GM19023 (cell line): Measurements from ENCODE around the gene CHCHD6.

ENCODE experiments used
- ATAC-seq: cut with Tn5 transposase; IDR thresholded peaks from one replicate; pipeline ENCODE4 v1.9.1; 2021; ENCODE audit warnings: mild to moderate bottlenecking, moderate library complexity; ENCODE audit not compliant: unreplicated experiment

The CHCHD6 gene

DNA sequence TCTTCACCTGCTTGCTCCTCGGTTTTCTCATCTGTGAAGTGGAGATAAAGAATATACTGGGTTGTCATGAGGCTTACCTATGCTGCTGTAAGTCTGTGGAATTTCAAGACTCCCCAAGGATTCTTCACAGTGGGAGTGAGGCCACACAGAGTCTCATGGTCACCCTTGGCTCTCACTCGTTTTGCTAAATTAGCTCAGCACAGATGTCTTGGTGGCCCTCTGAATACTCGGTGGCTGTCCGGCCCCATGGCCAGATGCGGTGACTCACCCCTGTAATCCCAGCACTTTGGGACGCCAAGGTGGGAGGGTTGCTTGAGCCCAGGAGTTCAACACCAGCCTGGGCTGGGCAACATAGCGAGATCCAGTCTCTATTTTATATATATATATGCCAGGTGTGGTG lies 5.0 kb upstream of the CHCHD6 start:
- no peak for ATAC-seq

DNA sequence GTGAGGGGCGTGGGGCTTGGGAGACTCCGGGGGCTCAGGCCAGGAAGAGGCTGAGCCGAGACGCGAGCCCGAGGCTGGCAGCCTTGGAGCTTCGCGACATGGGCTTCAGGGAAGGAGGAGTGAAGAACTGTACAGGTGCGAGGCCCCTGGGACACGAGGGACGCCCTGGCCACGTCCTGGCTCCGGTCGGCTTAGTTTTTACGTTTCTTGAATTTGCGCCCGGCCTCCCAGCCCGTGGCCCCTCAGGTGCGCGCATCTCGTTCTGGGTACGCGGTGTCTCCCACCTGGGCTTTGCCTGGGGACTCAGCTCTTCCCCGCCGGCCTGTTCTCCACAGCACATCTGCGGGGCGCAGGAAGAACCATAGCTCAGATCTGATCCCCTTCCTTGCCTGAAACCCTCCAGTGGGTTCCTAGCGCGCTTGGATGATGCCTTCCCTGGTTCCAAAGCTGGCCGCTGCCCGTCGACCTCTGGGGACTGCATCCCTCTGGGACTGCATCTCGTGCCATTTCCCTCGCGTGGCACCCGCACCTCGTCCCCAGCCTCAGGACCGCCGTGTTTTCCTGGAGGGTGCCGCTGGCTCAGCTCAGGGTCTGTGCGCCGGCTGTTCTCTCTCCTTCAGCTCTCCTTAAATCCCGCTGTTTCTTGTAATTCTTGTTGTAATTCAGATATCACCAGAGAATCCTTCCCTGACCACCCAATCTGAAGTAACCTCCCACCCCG lies 614 bp downstream of the CHCHD6 start:
- ATAC-seq: peak; percentile 21

DNA sequence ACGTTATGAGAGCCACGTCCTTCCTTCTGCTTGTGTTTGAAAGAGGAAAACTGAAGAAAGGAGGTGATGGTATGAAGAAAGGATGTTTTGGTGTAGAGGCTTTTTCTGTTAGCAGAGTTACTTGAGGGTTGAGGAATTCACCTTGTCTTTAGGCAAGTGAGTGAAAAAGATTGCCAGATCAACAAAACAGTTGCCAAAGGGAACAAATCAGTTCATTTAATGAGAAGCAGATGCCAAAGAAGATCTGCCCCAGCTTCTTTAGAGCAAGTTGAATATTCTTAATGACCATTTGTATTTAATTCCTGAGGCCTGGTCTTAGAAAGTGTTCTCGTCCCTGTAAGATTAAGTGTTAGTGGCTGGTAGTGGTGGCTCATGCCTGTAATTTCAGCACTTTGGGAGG lies 2.6 kb downstream of the CHCHD6 start:
- no peak for ATAC-seq

DNA sequence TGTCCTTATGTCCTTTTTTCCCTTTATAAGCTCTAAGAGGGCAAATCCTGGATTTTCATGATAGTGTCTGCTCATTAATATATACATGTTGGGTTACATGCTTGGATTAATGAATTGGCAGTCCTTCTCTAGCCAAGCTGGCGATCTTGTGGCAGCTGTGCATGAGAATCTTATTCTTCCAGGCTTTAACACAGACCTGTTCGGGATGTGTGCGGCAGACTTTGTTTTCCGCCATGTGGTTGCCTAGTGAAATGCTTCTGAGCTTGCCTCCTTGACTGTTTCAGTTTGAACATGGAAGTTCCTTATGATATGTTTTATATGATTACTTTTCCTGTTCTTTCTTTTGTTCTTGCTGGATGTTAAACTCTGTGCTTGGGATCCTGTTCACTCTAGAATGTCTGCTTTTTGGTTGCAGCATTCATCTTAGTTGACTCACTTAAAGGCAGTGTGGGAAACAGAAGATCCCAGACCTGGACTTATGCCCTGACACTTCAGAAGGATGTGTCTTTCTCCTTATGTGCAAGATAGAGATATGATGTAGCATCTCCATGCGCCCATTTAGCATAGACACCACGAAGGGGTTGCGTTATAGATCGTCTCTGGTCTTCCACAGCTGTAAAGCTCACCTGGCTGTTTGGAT lies 7.2 kb downstream of the CHCHD6 start:
- ATAC-seq: no peak

DNA sequence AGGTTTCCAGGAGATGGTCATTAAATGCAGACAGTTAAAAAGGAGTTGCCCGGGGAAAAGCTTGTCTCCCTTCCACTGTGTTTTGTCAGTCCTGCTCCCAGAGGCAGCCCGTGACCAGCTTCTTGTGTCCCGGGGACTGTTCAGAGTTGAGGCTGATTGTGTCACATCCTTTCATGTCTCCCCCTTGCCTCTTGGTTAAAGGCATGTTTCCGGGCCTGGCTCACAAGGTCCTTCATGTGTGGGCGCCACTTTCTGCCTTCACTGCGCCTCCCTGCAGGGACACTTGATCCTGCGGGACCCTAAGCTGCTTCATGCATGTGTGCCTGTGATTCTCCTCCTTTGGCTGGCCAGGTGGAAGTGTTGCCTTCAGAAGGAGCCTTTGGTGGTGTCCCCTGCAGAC lies 9.2 kb downstream of the CHCHD6 start:
- ATAC-seq: no peak

DNA sequence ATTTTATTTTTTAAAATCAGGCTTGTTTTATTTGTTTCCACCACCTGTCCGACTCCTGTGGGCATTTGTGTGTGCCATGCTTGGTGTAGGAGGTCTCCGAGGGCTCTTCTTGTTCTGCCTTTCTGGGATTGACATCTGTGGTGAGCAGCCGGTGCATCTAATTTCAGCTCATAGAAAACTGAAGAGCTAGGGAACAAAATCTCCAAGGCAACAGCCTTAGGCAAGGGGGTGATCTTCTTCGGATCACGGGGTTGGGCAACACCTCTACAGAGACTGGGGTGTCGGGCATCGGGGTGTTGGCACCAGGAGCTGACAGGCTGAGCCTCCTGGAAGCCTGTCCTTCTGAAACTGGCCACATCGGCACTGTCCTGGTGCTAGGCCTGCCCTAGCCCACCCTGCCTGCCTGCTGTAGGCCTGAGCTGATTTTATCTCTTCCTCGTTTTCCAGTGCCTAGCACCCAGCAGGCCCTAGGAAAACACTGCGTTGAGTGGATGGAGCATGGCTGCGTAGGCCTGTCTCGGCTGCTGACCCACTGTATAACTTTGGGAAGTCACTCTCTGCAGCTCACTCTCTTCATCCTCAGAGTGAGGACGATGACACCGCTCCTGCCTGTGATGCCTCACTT lies 10.3 kb downstream of the CHCHD6 start:
- no peak for ATAC-seq

DNA sequence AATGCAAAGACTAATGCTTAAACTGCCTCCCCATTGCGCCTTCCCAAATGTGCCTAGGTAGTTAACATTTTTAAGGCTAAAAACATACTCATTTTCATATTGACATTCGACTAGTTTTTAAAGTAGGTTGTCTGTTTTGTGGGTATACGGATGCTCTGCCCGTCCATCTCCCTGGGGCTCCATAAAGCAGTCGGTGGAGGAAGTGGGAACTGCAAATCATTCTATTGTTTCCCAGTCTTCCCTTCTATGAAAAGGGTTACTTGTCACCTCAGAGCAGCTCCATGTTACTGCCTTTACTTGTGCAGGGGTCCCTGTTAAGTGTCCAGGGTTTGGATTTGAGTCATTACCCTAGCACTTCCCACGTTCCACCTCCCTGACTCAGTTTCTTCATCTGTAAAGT lies 10.9 kb downstream of the CHCHD6 start:
- no peak for ATAC-seq

DNA sequence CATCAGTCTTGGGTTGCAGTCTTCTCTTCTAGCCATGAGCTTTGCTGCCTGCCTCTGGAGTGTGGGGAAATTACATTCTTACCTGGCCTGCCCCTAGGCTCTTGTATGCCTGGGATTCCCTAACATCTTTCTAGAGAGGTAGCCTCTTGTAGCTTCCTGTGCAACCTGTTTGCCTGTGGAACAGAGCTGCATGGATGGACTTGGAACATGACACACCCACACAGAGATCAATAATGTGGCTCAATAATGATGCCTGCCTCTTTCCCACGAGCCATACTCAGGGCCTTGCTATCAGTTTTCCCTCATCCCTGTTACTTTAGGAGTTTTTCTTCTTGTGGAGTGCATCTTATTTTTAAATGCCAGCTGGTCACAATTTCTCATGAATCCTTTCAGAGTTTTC lies 11.4 kb downstream of the CHCHD6 start:
- ATAC-seq: no peak

DNA sequence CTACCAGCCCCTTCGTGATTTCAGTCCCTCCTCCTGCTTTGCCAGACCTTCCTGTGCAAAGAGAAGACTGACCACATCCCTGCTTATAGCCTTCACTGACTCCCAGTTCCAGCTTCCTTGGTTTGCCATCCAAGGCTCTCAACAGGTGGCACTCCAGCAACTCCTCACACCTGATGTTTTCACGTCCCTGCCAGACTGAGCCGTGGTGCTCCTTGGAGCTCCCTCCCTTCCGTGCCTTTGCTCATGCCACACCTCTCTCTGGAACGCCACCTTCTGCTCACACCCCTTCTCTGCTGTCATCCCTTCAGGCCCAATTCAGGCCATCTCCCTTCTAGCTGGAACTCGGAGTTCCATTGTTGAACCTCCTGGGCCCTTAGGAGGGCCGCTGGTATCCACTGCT lies 12.0 kb downstream of the CHCHD6 start:
- ATAC-seq: no peak

DNA sequence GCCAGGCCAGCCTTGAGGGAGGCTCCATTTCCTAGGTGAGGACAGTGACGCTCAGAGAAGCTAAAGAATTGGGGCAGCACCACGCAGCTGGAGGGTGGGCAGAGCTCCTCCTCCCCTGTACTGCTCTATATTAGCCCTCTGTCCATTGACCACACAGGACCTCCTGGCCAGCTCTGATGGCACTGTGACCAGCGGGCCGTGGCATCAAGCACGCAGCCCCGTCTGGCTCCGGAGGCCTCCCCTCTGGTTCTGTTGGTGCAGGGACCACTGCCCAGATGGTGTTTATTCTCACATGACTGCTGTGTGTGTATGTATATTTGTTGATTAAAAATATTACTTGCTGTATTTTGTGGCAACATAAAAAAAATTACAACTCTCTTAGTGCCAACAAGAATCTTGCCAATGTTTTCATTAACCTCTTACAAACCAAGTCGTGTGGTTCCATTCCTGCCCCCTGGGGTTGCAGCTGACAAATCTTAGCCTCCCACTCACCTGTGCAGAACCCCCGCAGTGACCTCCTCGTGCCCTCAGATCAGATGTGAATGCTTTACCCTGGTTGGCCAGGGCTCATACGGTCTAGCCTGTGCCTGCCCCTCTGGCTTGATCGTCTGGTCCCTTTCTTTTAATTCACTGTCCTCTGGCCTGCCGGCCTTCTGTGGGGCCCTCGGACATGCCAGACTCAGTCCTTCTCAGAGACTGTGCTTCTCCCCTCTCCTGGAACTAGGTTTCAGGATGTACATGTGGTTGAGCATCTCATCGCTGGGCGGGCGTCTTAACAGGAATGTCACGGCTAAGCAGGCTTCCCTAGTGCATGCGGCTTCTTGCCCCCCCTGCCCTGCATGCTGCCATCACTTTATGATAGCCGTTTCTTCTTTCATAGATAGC lies 14.8 kb downstream of the CHCHD6 start:
- ATAC-seq: no peak

DNA sequence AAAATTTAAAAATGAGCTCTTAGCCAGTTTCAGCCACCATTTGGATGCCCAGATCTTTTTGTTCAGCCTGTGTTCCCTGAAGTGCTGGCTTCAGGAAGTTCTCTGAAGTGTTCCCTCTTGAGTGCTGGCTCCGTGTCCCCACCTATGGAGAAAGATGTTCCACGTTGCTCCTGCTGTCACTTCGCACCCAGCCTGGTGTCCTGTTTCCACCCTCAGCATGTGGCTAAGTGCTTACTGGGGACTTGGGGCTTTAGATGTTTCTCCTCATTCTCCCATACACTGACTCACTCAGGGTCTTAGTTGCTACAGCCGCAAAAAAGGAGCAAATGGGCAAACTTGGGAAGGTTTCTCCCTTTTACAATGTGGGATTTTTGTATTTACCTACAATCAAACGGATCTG lies 16.6 kb downstream of the CHCHD6 start:
- no peak for ATAC-seq

DNA sequence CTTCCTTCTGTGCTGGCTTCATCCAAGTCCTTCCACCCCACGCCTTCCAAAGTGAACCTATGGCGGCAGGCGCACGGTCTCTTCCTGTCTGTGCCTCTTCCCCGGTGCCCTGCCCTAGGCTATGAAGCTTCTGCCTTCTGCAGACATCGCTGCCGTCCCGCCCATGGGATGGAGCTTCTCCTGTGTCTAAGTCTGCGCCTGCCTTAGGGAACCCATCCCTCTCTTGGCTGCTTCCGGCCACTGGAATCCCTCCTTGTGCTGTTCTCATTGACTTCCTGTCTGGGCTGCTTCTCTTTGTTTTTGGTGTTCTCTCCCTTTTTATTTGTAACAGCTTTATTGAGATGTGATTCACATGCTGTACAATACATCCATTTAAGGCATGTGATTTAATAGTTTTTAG lies 17.2 kb downstream of the CHCHD6 start:
- no peak for ATAC-seq

DNA sequence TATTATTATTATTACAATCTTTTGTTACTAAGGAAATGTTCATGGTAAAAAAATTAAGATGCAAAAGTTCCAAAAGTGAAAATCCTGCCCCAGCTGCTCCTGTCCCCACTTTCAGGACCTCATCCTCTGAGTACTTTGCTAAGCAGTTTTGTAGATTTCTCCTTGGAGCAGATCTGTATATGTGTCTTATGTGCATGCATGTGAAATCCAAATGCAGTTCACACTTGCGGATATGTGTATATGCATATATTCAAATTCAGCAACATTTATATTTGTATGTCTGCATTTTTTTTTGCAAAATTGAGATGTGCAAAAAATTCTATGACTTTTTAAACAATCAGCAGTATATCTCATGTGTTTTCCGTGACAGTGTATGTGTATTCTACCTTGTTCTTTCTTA lies 19.2 kb downstream of the CHCHD6 start:
- ATAC-seq: no peak

DNA sequence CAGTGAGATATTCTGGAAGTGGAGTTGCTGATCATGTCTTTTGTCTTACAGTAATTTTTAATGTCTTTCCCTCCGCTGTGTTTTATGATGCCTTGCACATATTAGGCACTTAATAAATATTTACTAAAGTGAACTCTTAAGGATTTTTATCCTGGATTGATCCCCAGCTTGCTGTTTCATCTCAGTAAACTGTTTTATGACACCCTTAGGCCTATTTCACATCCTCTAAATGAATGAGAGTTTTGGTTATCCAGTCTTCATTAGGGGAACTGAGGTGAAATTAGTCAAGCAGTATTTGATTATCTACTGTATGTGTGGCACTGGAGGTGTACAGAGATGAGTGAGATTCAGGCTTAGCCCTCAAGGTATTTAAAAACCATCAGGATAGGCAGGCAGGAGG lies 19.8 kb downstream of the CHCHD6 start:
- no peak for ATAC-seq

DNA sequence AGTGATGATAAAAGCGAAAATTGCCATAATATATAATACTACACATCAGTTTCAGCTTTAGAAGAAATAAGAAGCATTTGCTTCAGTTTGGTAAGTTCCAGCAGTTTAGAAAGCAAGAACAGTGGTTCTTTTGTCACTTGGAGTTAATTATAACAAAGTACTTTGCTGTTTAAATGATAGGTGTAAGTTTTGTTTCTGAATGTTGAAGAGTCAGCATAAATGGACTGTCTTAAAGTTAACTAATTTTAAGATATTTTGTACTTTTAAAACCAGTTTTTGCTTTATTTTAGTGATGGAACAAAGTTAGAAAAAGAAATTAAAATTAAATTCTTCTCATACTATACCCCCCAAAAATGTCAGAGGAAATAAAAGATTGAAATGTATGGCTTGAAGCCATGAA lies 24.6 kb downstream of the CHCHD6 start:
- ATAC-seq: no peak

DNA sequence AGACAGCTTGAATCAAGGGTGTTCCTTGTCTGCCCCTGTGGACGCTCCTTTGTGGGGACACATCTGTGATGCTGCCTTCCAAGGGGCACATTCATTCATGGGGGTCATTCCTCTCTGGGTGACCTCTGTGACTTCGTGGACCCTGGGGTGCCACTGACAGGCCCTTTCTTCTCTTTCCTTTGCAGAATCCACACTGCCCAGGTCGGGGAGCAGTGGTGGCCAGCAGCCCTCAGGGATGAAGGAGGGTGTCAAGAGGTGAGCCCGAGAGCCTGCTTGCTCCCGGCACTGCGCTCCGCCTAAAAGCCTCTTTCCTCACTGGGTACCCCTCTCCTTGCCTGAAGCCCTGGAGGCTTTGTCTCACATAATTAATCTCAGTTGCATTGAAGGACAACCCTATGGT lies 26.3 kb downstream of the CHCHD6 start:
- no peak for ATAC-seq

DNA sequence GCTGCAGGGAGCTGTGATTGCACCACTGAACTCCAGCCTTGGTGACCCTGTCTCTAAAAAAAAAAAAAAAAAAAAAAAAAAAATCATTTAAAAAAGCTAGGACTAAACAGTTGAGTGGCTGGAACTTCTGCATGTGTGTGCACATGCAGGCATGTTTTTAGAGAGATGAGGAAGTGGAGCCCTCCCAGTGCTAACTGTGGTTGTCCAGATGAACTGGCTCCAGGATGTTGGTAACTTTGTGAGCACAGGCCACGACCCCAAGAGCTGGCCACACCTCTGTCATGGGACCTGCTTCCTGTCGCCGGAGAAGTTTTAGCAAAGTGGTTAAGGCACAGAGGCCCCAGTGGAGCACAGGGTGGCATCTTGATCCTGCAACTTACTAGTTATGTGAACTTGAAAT lies 27.0 kb downstream of the CHCHD6 start:
- ATAC-seq: no peak

DNA sequence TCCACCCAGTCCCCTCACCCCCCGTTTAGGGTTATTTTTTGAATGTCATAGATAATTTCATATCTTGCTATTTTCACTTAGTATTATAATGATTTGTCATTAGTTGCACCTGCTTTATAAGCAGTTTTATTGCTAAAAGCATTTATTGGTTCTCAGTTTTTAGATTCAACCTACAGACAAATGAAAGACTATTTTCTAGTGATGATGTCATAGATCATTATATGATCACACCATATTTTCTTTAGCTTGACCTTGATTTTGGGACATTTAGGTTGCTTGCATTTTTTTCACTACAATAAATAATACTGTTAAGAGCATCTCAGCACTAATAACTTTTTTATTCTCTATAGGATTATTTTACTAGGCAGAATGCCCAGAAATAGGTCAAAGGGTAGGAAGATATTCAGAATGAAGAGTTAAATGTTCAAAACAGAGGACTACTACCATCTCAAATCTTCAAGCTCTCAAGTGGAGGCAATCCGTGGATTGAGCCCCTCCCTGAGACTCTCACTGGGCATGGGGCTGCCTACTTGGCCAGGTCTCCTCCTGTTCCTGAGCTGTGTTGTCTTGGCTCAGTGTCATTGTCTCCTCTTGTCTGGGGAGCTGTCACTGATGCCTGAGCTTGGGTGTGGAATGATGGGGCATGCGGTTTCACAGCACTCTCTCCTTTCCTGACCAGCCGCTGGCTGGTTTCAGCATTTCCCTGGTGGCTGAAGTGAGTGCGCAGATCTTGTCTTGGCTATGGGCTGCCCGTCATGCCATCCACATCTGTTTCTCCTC lies 28.4 kb downstream of the CHCHD6 start:
- ATAC-seq: no peak

DNA sequence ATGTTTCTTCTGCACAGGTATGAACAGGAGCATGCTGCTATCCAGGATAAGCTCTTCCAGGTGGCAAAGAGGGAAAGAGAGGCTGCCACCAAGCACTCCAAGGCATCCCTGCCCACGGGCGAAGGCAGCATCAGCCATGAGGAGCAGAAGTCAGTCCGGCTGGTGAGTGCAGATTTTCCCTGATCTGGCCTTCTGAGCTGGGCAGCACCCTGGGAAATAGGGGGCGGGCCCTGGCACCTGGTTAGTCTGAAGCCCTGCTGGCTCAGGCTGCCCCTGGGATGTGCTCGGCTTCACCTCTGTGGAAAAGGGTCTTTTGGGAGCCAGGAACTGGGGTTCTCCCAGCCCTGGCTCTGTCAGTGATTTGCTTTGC lies 29.0 kb downstream of the CHCHD6 start:
- no peak for ATAC-seq

DNA sequence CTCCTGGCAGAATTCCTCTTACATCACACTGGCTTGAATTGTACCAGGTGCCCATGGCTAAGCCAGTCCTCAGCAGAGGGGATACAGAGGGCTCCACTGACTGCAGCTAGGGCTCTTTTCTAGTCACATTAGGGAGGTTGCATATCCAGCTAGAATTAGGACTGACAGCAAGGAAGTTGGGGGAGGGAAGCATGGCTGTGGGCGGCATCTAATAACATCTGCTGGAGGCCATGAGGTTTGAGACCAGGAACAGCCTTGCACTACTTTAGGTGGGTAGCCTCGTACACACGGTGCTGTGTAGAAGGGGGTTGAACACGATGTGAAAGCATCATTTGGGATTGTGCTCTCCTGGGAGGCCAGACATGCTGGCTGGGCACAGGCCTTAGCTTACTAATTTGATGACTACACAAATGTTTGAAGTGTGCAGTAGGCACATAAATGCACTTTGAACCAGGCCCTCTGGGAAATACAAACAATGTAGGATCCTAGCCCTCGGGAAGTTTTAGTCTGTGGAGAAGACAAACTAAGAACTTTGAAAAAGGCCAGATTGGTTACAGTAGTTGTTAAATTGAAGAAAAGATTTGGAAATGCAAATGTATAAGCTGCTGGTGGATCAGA lies 30.2 kb downstream of the CHCHD6 start:
- no peak for ATAC-seq
